Testis (tissue), 3 donors: ENCODE measurements around the gene SULT1A4. TPM values are rescaled to one million over a fixed set of nuclear protein-coding genes. Genes with fewer than 3 reads are reported as not detected.
"Not testable (repeated sequence)": the region's sequence is repeated elsewhere in the genome, so short reads cannot be mapped to it uniquely, and the experiment has no call there.

Source experiments
- DNase-seq: peaks from one replicate; pipeline ENCODE4 v3.0.0-alpha.2; 2019
- H3K27ac ChIP-seq, 2 donors: fragments of 200-600 bp; sonication (generic); one replicate each; pipeline ENCODE4 v1.5.1; 2019
- H3K27me3 ChIP-seq: fragments of 200-600 bp; sonication (generic); one replicate; pipeline ENCODE4 v1.5.1; 2019
- H3K36me3 ChIP-seq: fragments of 200-600 bp; sonication (generic); one replicate; pipeline ENCODE4 v1.5.1; 2017; ENCODE audit warnings: low read depth; ENCODE audit errors: missing control alignments
- H3K4me1 ChIP-seq: fragments of 200-600 bp; sonication (generic); one replicate; pipeline ENCODE4 v1.5.1; 2019
- H3K4me3 ChIP-seq, 2 donors: fragments of 200-600 bp; sonication (generic); one replicate each; pipeline ENCODE4 v1.5.1; 2017 to 2019
- H3K9me3 ChIP-seq: fragments of 200-600 bp; sonication (generic); one replicate; pipeline ENCODE4 v1.5.1; 2017
- WGBS, 2 donors: methylation state at CpG; one replicate each; pipeline ENCODE4 v1.1.5; 2018; 5-methylcytosine and 5-hydroxymethylcytosine counted together
- intact Hi-C: fragments of 100-400 bp; cut with DNase I; formaldehyde crosslinking; loops from one replicate; pipeline ENCODE4 v1.15.1; 2023; ENCODE audit warnings: low total_unique reads
- polyA plus RNA-seq: library from polyadenylated mRNA; stranded (reverse); fragments of 350-450 nt; fragmentation: Illumina TruSeq; extraction: RNeasy Lipid Tissue Mini Kit (QIAGEN cat#74804); gene quantifications from one replicate; pipeline ENCODE4 v1.2.3, GENCODE V29; 2014; ENCODE audit warnings: low read depth, low replicate concordance; ENCODE audit not compliant: insufficient read depth
- small RNA-seq, 2 donors: library from RNA; depleted of rRNA; stranded (forward); fragments of <200 nt; gene quantifications; one replicate each; pipeline ENCODE3, GENCODE V24; 2016
- total RNA-seq, 2 donors: library from RNA; depleted of rRNA; stranded (reverse); fragments of >200 nt; gene quantifications; one replicate each; pipeline ENCODE4 v1.2.3, GENCODE V29; 2016

Gene SULT1A4
- total and polyA plus RNA-seq, 3 donors from 2014 or later, result 1.9 to 19.4 (median 2.9) TPM

GRCh38 chr16:29469660-29470059 lies 9.9 kb downstream of the SULT1A4 start:
- H3K4me3 ChIP-seq, intact Hi-C loops, H3K9me3 ChIP-seq, H3K27ac ChIP-seq, H3K4me1 ChIP-seq, H3K27me3 ChIP-seq, H3K36me3 ChIP-seq: not testable (repeated sequence)
- peak; percentile 82 for DNase-seq
- 31 to 47% methylated on average over 6 of the region's 6 CpGs for WGBS, 2 donors

- H3K27ac ChIP-seq, H3K4me3 ChIP-seq, DNase-seq, H3K27me3 ChIP-seq, intact Hi-C loops, H3K4me1 ChIP-seq, H3K36me3 ChIP-seq, H3K9me3 ChIP-seq: not testable (repeated sequence)
- WGBS, 2 donors, result no CpG with 5 or more reads among the region's 4 CpGs
Observed at GRCh38 chr16:29472065-29472464, 12.4 kb downstream of the SULT1A4 start.

DNA sequence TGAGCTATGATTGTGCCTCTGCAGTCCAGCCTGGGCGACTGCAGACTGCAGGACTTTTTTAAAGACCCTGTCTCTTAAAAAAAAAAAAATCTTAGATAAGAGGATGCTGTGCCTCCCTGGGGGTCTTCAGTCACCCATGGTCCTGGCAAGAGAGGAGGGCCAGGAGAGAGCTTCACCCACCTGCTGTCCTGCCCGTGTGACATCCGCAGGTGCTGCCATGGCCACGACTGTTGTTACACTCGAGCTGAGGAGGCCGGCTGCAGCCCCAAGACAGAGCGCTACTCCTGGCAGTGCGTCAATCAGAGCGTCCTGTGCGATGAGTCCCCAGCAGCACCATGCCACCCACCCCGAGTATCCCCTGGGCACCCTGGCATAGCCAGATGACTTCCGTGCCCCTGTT lies 22.6 kb downstream of the SULT1A4 start:
- H3K9me3 ChIP-seq, intact Hi-C loops, H3K4me1 ChIP-seq, H3K4me3 ChIP-seq, H3K27me3 ChIP-seq, H3K36me3 ChIP-seq, DNase-seq, H3K27ac ChIP-seq: not testable (repeated sequence)
- 89% methylated on average over 7 of the region's 12 CpGs; no CpG with 5 or more reads in 1 of the 2 donors for WGBS, 2 donors

GRCh38 chr16:29506308-29506707 lies 46.6 kb downstream of the SULT1A4 start, which contains the start of gene NPIPB12:
TSS of gene NPIPB12 (minus strand) at chr16:29506408.
- H3K4me1 ChIP-seq, intact Hi-C loops, H3K9me3 ChIP-seq, H3K4me3 ChIP-seq, H3K27ac ChIP-seq, H3K27me3 ChIP-seq, DNase-seq, H3K36me3 ChIP-seq: not testable (repeated sequence)
- WGBS, 2 donors, result no CpG with 5 or more reads among the region's 6 CpGs

Small RNAs within 50 kb of the gene (small RNA-seq; reads per million reads assigned to genes)
- gene AC133555.2, result 0 reads per million in 2 donors

Other genes with a start within 250 kb of the SULT1A4 start
- 1 to 10 TPM; 4.0 to 6.9 TPM for gene NPIPB11, start 53.2 kb upstream of the SULT1A4 start, total RNA-seq
- 4.5 TPM for gene NPIPB11, start 53.2 kb upstream of the SULT1A4 start, polyA plus RNA-seq
- gene BOLA2, start 5.6 kb upstream of the SULT1A4 start, total RNA-seq, result 10 to 100 TPM; 13.3 to 25.0 TPM
- gene BOLA2, start 5.6 kb upstream of the SULT1A4 start, polyA plus RNA-seq, result 15.0 TPM
- gene SLX1B, start 5.4 kb upstream of the SULT1A4 start, total RNA-seq, result 10 to 100 TPM in 1 of 2 donors, 1 to 10 TPM in 1; 8.1 to 17.3 TPM
- gene SLX1B, start 5.4 kb upstream of the SULT1A4 start, polyA plus RNA-seq, result 14.3 TPM
- gene NPIPB12, start 46.5 kb downstream of the SULT1A4 start, total RNA-seq, result 100 to 1,000 TPM; 111 to 158 TPM
- gene NPIPB12, start 46.5 kb downstream of the SULT1A4 start, polyA plus RNA-seq, result 44.7 TPM
- gene SPN, start 203.3 kb downstream of the SULT1A4 start, total RNA-seq, result under 1 TPM in 1 of 2 donors, not detected in 1; 0.74 TPM
- gene SPN, start 203.3 kb downstream of the SULT1A4 start, polyA plus RNA-seq, result 3.2 TPM
- gene QPRT, start 219.3 kb downstream of the SULT1A4 start, total RNA-seq, result 1 to 10 TPM; 4.3 to 7.6 TPM
- gene QPRT, start 219.3 kb downstream of the SULT1A4 start, polyA plus RNA-seq, result 13.6 TPM